H9 (cell line): ENCODE data around the gene SMTNL2. TPM values are rescaled to one million over a fixed set of nuclear protein-coding genes. Genes with fewer than 3 reads are reported as not detected.

Source experiments
- DNase-seq: peaks from one replicate; pipeline ENCODE4 v3.0.0-alpha.2; 2017
- H2AFZ ChIP-seq: one replicate; pipeline ENCODE4 v1.6.1; 2013; ENCODE audit warnings: mild to moderate bottlenecking, low read length, control low read depth, moderate library complexity
- H2AK5ac ChIP-seq: 2 replicates; pipeline ENCODE4 v1.6.1; 2013; ENCODE audit warnings: low read length, control low read depth, mixed read lengths; ENCODE audit not compliant: insufficient read length
- H2BK120ac ChIP-seq: one replicate; pipeline ENCODE4 v1.6.1; 2013; ENCODE audit warnings: low read depth, mild to moderate bottlenecking, low read length, control low read depth, inconsistent platforms; ENCODE audit not compliant: poor library complexity, severe bottlenecking
- H2BK12ac ChIP-seq: 2 replicates; pipeline ENCODE4 v1.6.1; 2013; ENCODE audit warnings: low read length, control low read depth, mixed read lengths, low read depth; ENCODE audit not compliant: insufficient read length
- H2BK15ac ChIP-seq: 2 replicates; pipeline ENCODE4 v1.6.1; 2013; ENCODE audit warnings: low read depth, low read length, control low read depth
- H2BK20ac ChIP-seq: one replicate; pipeline ENCODE4 v1.6.1; 2013; ENCODE audit warnings: low read depth, mild to moderate bottlenecking, low read length, control low read depth, inconsistent platforms; ENCODE audit not compliant: poor library complexity, severe bottlenecking
- H2BK5ac ChIP-seq: 2 replicates; pipeline ENCODE4 v1.6.1; 2013; ENCODE audit warnings: low read length, control low read depth, mixed read lengths; ENCODE audit not compliant: insufficient read length
- H3K14ac ChIP-seq: 2 replicates; pipeline ENCODE4 v1.6.1; 2013; ENCODE audit warnings: low read length, control low read depth; ENCODE audit not compliant: insufficient read depth
- H3K18ac ChIP-seq: 2 replicates; pipeline ENCODE4 v1.6.1; 2013; ENCODE audit warnings: low read depth, mild to moderate bottlenecking, mixed read lengths, low read length, control low read depth; ENCODE audit not compliant: insufficient read length
- H3K23ac ChIP-seq: 2 replicates; pipeline ENCODE4 v1.6.1; 2013; ENCODE audit warnings: low read length, control low read depth, mixed read lengths, low read depth; ENCODE audit not compliant: insufficient read length
- H3K23me2 ChIP-seq: 2 replicates; pipeline ENCODE4 v1.6.1; 2013; ENCODE audit warnings: low read depth, mild to moderate bottlenecking, mixed read lengths, low read length, control low read depth; ENCODE audit not compliant: insufficient read length, poor library complexity, severe bottlenecking
- H3K27ac ChIP-seq: 2 replicates; pipeline ENCODE4 v1.5.1; 2013; ENCODE audit warnings: low read length, control low read depth, mixed read lengths, low read depth; ENCODE audit not compliant: insufficient read length
- H3K27me3 ChIP-seq: 2 replicates; pipeline ENCODE4 v1.6.1; 2013; ENCODE audit warnings: low read length, control low read depth, inconsistent platforms; ENCODE audit not compliant: insufficient read depth
- H3K4ac ChIP-seq: 2 replicates; pipeline ENCODE4 v1.6.1; 2013; ENCODE audit warnings: low read depth, mild to moderate bottlenecking, control low read depth, inconsistent platforms, low read length, moderate library complexity
- H3K4me1 ChIP-seq: 2 replicates; pipeline ENCODE4 v1.6.1; 2013; ENCODE audit warnings: low read length, control low read depth, inconsistent platforms; ENCODE audit not compliant: insufficient read depth
- H3K4me2 ChIP-seq: 2 replicates; pipeline ENCODE4 v1.6.1; 2013; ENCODE audit warnings: low read length, control low read depth, mixed read lengths; ENCODE audit not compliant: insufficient read length, insufficient read depth
- H3K56ac ChIP-seq: 2 replicates; pipeline ENCODE4 v1.6.1; 2013; ENCODE audit warnings: low read depth, mild to moderate bottlenecking, mixed read lengths, low read length, control low read depth; ENCODE audit not compliant: insufficient read length
- H3K79me1 ChIP-seq: 2 replicates; pipeline ENCODE4 v1.6.1; 2013; ENCODE audit warnings: low read depth, mild to moderate bottlenecking, moderate library complexity, low read length, control low read depth, inconsistent platforms; ENCODE audit not compliant: insufficient read depth, poor library complexity, severe bottlenecking
- H3K79me2 ChIP-seq: 2 replicates; pipeline ENCODE4 v1.6.1; 2013; ENCODE audit warnings: low read length, control low read depth, inconsistent platforms; ENCODE audit not compliant: insufficient read depth
- H3K9ac ChIP-seq: 2 replicates; pipeline ENCODE4 v1.6.1; 2013; ENCODE audit warnings: low read length, control low read depth, mixed read lengths; ENCODE audit not compliant: insufficient read length; ENCODE audit errors: extremely low read depth
- H3K9me3 ChIP-seq: one replicate; pipeline ENCODE4 v1.6.1; 2013; ENCODE audit warnings: low read depth, low read length, inconsistent platforms; ENCODE audit not compliant: control insufficient read depth
- H3T11ph ChIP-seq: one replicate; pipeline ENCODE4 v1.6.1; 2013; ENCODE audit warnings: mild to moderate bottlenecking, low read length, control low read depth, inconsistent platforms
- H4K20me1 ChIP-seq: one replicate; pipeline ENCODE4 v1.6.1; 2013; ENCODE audit not compliant: control insufficient read depth, insufficient read length, insufficient read depth
- H4K5ac ChIP-seq: 2 replicates; pipeline ENCODE4 v1.6.1; 2013; ENCODE audit warnings: low read depth, mild to moderate bottlenecking, mixed read lengths, low read length, control low read depth; ENCODE audit not compliant: insufficient read length
- H4K8ac ChIP-seq: replicated peaks from 2 replicates; pipeline ENCODE4 v1.6.1; 2013; ENCODE audit warnings: low read length, control low read depth, mixed read lengths, low read depth; ENCODE audit not compliant: insufficient read length
- H4K91ac ChIP-seq: 2 replicates; pipeline ENCODE4 v1.6.1; 2013; ENCODE audit warnings: low read depth, mild to moderate bottlenecking, moderate library complexity, mixed read lengths, low read length, control low read depth; ENCODE audit not compliant: insufficient read length
- H3K27ac Mint-ChIP-seq, 3 experiments: 2 replicates in 2 of 3; 3 replicates in 1 of 3; pipeline ENCODE4 v1.8.0; 2020 to 2021; ENCODE audit warnings: mixed read lengths in 3 of 3, mild to moderate bottlenecking in 1 of 3, moderate library complexity in 1 of 3
- H3K27me3 Mint-ChIP-seq: 2 replicates; pipeline ENCODE4 v1.8.0; 2021; ENCODE audit warnings: low read depth, mild to moderate bottlenecking, moderate library complexity, mixed read lengths
- H3K36me3 Mint-ChIP-seq, 3 experiments: 2 replicates in 2 of 3; 3 replicates in 1 of 3; pipeline ENCODE4 v1.8.0; 2020 to 2021; ENCODE audit warnings: low read depth in 3 of 3, mixed read lengths in 3 of 3; ENCODE audit not compliant: insufficient read depth in 1 of 3
- H3K4me1 Mint-ChIP-seq, 2 experiments: 2 replicates each; pipeline ENCODE4 v1.8.0; 2020; ENCODE audit warnings: mixed read lengths in 2 of 2
- H3K4me3 Mint-ChIP-seq, 2 experiments: 2 replicates in 1 of 2; 3 replicates in 1 of 2; pipeline ENCODE4 v1.8.0; 2020 to 2021; ENCODE audit warnings: mild to moderate bottlenecking in 2 of 2, mixed read lengths in 2 of 2, moderate library complexity in 1 of 2
- H3K9me3 Mint-ChIP-seq, 2 experiments: 2 replicates in 1 of 2; 3 replicates in 1 of 2; pipeline ENCODE4 v1.8.0; 2020; ENCODE audit warnings: mild to moderate bottlenecking in 2 of 2, mixed read lengths in 2 of 2, moderate library complexity in 1 of 2
- WGBS: extraction: QIAGEN DNeasy Blood & Tissue Kit; methylation state at CpG from one replicate; pipeline ENCODE4 v1.1.7; 2013; ENCODE audit warnings: missing lambda C conversion rate, low lambda C conversion rate, mixed read lengths; ENCODE audit not compliant: insufficient read length; ENCODE audit errors: extremely low coverage; 5-methylcytosine and 5-hydroxymethylcytosine counted together
- total RNA-seq: library from RNA; stranded (reverse); gene quantifications from 2 replicates; pipeline ENCODE4 v1.2.1, GENCODE V29; 2021
- TF ChIP-seq, protein P1 (sequence below): fragments of 200-600 bp; sonication (generic); conservative IDR thresholded peaks from 3 replicates; pipeline ENCODE4 v1.8.0; 2021; ENCODE audit warnings: antibody characterized with exemption, mild to moderate bottlenecking

Gene SMTNL2
- total RNA-seq, 1 experiment from 2014 or later = 0.77 TPM

DNA sequence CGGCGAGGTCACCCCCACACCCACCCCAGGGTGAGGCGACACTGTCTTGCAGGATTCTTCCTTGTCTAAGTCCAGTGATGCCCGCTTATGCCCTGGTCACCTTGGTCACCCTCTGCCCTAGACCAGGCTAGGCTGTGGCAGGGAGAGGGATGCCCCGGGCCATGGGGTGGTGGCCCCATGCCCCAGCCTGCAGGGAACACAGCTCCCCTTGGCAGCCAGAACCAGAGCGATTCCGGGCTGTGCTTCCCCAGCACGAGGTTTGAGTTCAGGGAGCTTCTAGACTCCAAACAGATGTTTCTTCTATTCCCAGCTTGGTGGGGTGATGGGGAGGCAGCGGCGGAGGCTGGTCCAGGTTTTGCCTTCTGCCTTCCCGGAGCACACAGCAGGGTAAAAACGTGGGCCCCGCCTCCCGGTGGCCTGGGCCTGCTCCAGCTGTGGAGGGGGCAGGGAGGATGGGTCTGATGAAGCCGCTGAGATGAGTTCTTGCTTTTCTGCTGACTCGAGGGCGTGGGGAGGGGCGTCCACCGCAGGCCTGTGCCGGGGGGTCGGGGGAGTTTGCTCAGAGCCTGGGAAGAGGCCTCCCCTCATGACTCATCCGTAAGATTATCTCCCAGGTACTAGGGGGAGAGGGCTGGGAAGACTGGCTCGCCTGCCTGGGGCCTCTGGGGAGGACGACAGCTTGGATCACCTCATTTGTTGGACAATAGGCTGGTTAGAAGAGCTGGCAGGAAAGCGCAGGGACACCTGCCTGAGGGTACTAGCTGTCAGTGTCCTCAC, 15.4 kb downstream of the SMTNL2 start:
- Histone ChIP-seq H3K27me3 (no peaks in the 10 kb centered on the region), H3K23ac (no peak overlapping the region), H3K4ac (no peak overlapping the region), H2AK5ac (no peak overlapping the region), H2BK12ac (no peak overlapping the region), H4K91ac (no peak overlapping the region), H3T11ph (no peak overlapping the region), H3K79me2 (no peaks in the 10 kb centered on the region), H2BK120ac (no peak overlapping the region), H3K18ac (no peak overlapping the region), H2AFZ (no peak overlapping the region), H3K9ac (no peak overlapping the region), H4K20me1 (no peaks in the 10 kb centered on the region), H3K14ac (peak overlapping the region; percentile 55; the same call in 1 of the 2 replicates), H3K79me1 (no peaks in the 10 kb centered on the region), H3K9me3 (no peaks in the 10 kb centered on the region), H2BK20ac (no peak overlapping the region), H3K27ac (no peak overlapping the region), H2BK15ac (no peak overlapping the region), H2BK5ac (no peak overlapping the region), H3K23me2 (no peaks in the 10 kb centered on the region), H3K4me1 (peaks cover 3% of the 10 kb centered on the region; the same call in 1 of the 2 replicates), H4K8ac (no peak overlapping the region), H3K4me2 (peak overlapping the region; percentile 27), H4K5ac (no peak overlapping the region), H3K56ac (no peak overlapping the region)
- DNase-seq = peak; percentile 94
- Mint-ChIP-seq H3K27ac (peak overlapping the region in 2 of 3 experiments; percentile 75 to 90; a peak in 5 of 7 replicates), H3K9me3 (peaks cover 0 to 2% of the 10 kb centered on the region in 2 experiments; a peak in 2 of 5 replicates), H3K36me3 (peaks cover 0 to 4% (median 0%) of the 10 kb centered on the region in 3 experiments; a peak in 1 of 7 replicates), H3K27me3 (peaks cover 15% of the 10 kb centered on the region), H3K4me3 (peak overlapping the region; percentile 51 to 61), H3K4me1 (peaks cover 31 to 48% of the 10 kb centered on the region in 2 experiments)
- no CpG with 5 or more reads among the region's 25 CpGs for WGBS
- TF ChIP-seq, protein P1, sequence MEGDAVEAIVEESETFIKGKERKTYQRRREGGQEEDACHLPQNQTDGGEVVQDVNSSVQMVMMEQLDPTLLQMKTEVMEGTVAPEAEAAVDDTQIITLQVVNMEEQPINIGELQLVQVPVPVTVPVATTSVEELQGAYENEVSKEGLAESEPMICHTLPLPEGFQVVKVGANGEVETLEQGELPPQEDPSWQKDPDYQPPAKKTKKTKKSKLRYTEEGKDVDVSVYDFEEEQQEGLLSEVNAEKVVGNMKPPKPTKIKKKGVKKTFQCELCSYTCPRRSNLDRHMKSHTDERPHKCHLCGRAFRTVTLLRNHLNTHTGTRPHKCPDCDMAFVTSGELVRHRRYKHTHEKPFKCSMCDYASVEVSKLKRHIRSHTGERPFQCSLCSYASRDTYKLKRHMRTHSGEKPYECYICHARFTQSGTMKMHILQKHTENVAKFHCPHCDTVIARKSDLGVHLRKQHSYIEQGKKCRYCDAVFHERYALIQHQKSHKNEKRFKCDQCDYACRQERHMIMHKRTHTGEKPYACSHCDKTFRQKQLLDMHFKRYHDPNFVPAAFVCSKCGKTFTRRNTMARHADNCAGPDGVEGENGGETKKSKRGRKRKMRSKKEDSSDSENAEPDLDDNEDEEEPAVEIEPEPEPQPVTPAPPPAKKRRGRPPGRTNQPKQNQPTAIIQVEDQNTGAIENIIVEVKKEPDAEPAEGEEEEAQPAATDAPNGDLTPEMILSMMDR = no peak
